ENCODE data around the gene CARNS1. TPM values are rescaled to one million over a fixed set of nuclear protein-coding genes. Genes with fewer than 3 reads are reported as not detected.
A peak's percentile ranks its signal among the peaks of the same experiment; 100 is the strongest.

The CARNS1 gene
- total RNA-seq, 1 donor from 2014 or later, result 1.5 TPM

- TF ChIP-seq, protein P1, sequence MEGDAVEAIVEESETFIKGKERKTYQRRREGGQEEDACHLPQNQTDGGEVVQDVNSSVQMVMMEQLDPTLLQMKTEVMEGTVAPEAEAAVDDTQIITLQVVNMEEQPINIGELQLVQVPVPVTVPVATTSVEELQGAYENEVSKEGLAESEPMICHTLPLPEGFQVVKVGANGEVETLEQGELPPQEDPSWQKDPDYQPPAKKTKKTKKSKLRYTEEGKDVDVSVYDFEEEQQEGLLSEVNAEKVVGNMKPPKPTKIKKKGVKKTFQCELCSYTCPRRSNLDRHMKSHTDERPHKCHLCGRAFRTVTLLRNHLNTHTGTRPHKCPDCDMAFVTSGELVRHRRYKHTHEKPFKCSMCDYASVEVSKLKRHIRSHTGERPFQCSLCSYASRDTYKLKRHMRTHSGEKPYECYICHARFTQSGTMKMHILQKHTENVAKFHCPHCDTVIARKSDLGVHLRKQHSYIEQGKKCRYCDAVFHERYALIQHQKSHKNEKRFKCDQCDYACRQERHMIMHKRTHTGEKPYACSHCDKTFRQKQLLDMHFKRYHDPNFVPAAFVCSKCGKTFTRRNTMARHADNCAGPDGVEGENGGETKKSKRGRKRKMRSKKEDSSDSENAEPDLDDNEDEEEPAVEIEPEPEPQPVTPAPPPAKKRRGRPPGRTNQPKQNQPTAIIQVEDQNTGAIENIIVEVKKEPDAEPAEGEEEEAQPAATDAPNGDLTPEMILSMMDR (conservative IDR thresholded peaks at IDR 0.05), result no peak
- H3K36me3 Mint-ChIP-seq, result peaks cover 7% of the 10 kb centered on the region
- H3K4me3 Mint-ChIP-seq, result peak overlapping the region; percentile 59
- peak overlapping the region; percentile 12 for H3K27ac Mint-ChIP-seq
- no peak for DNase-seq (ENCODE audit: extremely low spot score, unreplicated experiment)
- H3K4me1 Mint-ChIP-seq (ENCODE audit: unreplicated experiment), result peaks cover 36% of the 10 kb centered on the region
- H3K27me3 Mint-ChIP-seq, result peaks cover 8% of the 10 kb centered on the region
- H3K9me3 Mint-ChIP-seq, result no peaks in the 10 kb centered on the region
Measured at GRCh38 chr11:67367761-67368227, 47.7 kb upstream of the CARNS1 start.

- no peaks in the 10 kb centered on the region for H3K9me3 Mint-ChIP-seq
- H3K27me3 Mint-ChIP-seq, result peaks cover 8% of the 10 kb centered on the region
- peaks cover 4% of the 10 kb centered on the region for H3K36me3 Mint-ChIP-seq
Measured at GRCh38 chr11:67368621-67369020, 46.9 kb upstream of the CARNS1 start.

DNA sequence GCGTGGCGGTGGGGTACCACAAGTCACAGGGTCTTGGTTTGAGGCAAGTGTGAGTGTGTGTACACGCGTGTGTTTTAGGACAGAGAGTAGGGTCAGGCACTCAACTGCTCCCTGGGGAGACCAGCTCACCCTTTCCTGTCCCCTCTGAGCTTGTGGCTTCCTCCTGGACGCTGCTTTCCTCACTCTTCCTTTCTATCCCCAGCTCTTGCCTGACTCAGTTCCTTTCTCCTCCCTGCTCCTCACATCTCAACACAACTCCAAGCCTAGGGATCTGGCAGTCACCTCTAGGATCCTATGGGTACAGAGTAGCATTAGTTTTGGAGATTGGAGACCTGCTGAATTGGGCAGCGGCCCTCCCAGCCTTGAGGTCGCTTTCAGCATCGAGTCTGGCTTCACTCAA lies 46.2 kb upstream of the CARNS1 start:
- Mint-ChIP-seq H3K27me3 (peaks cover 12% of the 10 kb centered on the region), H3K4me3 (no peak overlapping the region), H3K9me3 (no peaks in the 10 kb centered on the region), H3K4me1 (ENCODE audit: unreplicated experiment) (peaks cover 40% of the 10 kb centered on the region), H3K36me3 (peaks cover 4% of the 10 kb centered on the region), H3K27ac (peak overlapping the region; percentile 67)
- TF ChIP-seq, protein P1 (conservative IDR thresholded peaks at IDR 0.05), result no peak
- DNase-seq (ENCODE audit: extremely low spot score, unreplicated experiment), result no peak

More at GRCh38 chr11:67368621-67369020, 46.9 kb upstream of the CARNS1 start:
- TF ChIP-seq, protein P1 (conservative IDR thresholded peaks at IDR 0.05), result no peak
- DNase-seq (ENCODE audit: extremely low spot score, unreplicated experiment), result no peak
- no peak overlapping the region for H3K27ac Mint-ChIP-seq
- H3K4me3 Mint-ChIP-seq, result peak overlapping the region; percentile 6
- peaks cover 36% of the 10 kb centered on the region for H3K4me1 Mint-ChIP-seq (ENCODE audit: unreplicated experiment)

DNA sequence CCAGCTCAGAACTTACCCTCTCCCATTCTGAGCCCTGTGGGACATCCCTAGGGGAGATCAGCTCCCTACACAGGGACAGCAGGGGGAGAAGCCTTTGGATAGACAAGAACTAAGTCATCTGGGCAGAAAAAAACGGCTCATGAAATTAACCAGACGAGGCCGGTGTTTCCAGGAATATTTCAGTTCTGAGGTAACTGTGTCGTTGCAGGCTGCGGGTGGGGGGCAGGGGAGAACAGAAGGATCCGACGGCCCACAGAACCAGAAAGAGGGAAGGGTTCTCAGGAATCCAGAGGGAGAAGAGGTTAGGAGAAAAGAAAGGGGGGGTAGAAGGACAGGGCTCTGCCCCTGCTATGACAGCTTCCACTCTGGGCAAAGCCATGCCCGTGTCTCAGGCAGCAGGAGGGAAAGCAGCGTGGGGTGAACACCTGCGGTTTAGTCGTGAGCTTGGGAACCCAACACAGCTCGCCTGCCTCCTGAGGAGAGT lies 45.6 kb upstream of the CARNS1 start:
- H3K4me3 Mint-ChIP-seq, result peak overlapping the region; percentile 68
- peaks cover 17% of the 10 kb centered on the region for H3K27me3 Mint-ChIP-seq
- peaks cover 45% of the 10 kb centered on the region for H3K4me1 Mint-ChIP-seq (ENCODE audit: unreplicated experiment)
- H3K27ac Mint-ChIP-seq, result peak overlapping the region; percentile 67
- H3K36me3 Mint-ChIP-seq, result peaks cover 4% of the 10 kb centered on the region
- DNase-seq (ENCODE audit: extremely low spot score, unreplicated experiment), result no peak
- no peaks in the 10 kb centered on the region for H3K9me3 Mint-ChIP-seq
- TF ChIP-seq, protein P1 (conservative IDR thresholded peaks at IDR 0.05), result no peak

- no peak for DNase-seq (ENCODE audit: extremely low spot score, unreplicated experiment)
- peaks cover 43% of the 10 kb centered on the region for H3K4me1 Mint-ChIP-seq (ENCODE audit: unreplicated experiment)
- H3K4me3 Mint-ChIP-seq, result peak overlapping the region; percentile 78
- TF ChIP-seq, protein P1 (conservative IDR thresholded peaks at IDR 0.05), result no peak
- H3K27ac Mint-ChIP-seq, result peak overlapping the region; percentile 86
- H3K9me3 Mint-ChIP-seq, result no peaks in the 10 kb centered on the region
- H3K36me3 Mint-ChIP-seq, result peaks cover 4% of the 10 kb centered on the region
- peaks cover 19% of the 10 kb centered on the region for H3K27me3 Mint-ChIP-seq
Measured at GRCh38 chr11:67370351-67371076, 45.0 kb upstream of the CARNS1 start.

Data from type B pancreatic cell (in vitro differentiated cells).